H1 (cell line): ENCODE results near the gene MLF2. TPM values are rescaled to one million over a fixed set of nuclear protein-coding genes. Genes with fewer than 3 reads are reported as not detected.

Experiments used
- CTCF ChIA-PET: fragments of 300-600 bp; sonication (Branson Sonifier 250); formaldehyde crosslinking; loops from one replicate; lab custom pipeline; 2021; ENCODE audit not compliant: partially characterized antibody; lab: Charles Lee
- POLR2A ChIA-PET: fragments of 300-600 bp; sonication (Branson Sonifier 250); formaldehyde crosslinking; loops from one replicate; lab custom pipeline; 2021; ENCODE audit warnings: inconsistent platforms; ENCODE audit not compliant: partially characterized antibody; lab: Charles Lee
- DNase-seq, 2 experiments: peaks; one replicate each; pipeline versions ENCODE4 v3.0.0 to v3.0.0-alpha.2; 2010 to 2022; ENCODE audit warnings: low spot score in 2 of 2, low read depth in 1 of 2, mixed read lengths in 1 of 2
- FAIRE-seq: peaks from 2 replicates; lab custom pipeline; 2011; peaks lifted over from hg19 to GRCh38; lab: Jason Lieb, UNC
- H2AFZ ChIP-seq: 2 replicates; pipeline ENCODE4 v1.8.1; 2012; ENCODE audit warnings: low read length, inconsistent platforms
- H2AK5ac ChIP-seq: 2 replicates; pipeline ENCODE4 v1.6.1; 2013; ENCODE audit warnings: low read depth, low read length
- H2BK120ac ChIP-seq: replicated peaks from 2 replicates; pipeline ENCODE3; 2013; ENCODE audit warnings: low read depth, low read length, inconsistent platforms
- H2BK12ac ChIP-seq: 2 replicates; pipeline ENCODE4 v1.6.1; 2013; ENCODE audit warnings: low read depth, low read length
- H2BK15ac ChIP-seq: 2 replicates; pipeline ENCODE4 v1.6.1; 2013; ENCODE audit warnings: low read length
- H2BK20ac ChIP-seq: 2 replicates; pipeline ENCODE4 v1.6.1; 2013; ENCODE audit warnings: low read length
- H2BK5ac ChIP-seq: 2 replicates; pipeline ENCODE4 v1.6.1; 2013; ENCODE audit warnings: low read depth, low read length
- H3K14ac ChIP-seq: 2 replicates; pipeline ENCODE4 v1.6.1; 2013; ENCODE audit warnings: inconsistent platforms; ENCODE audit not compliant: insufficient read length
- H3K18ac ChIP-seq: 2 replicates; pipeline ENCODE4 v1.6.1; 2013; ENCODE audit warnings: low read length; ENCODE audit errors: extremely low read depth
- H3K23ac ChIP-seq: 2 replicates; pipeline ENCODE4 v1.6.1; 2013; ENCODE audit warnings: inconsistent platforms; ENCODE audit not compliant: insufficient read length
- H3K23me2 ChIP-seq: 2 replicates; pipeline ENCODE4 v1.6.1; 2013; ENCODE audit warnings: low read depth, low read length
- H3K27ac ChIP-seq: 2 replicates; pipeline ENCODE4 v1.6.1; 2011; ENCODE audit warnings: low read depth, low read length, inconsistent platforms
- H3K27me3 ChIP-seq, 4 experiments: replicated peaks in 1 of 4; 1 replicate in 1 of 4; 2 replicates in 3 of 4; pipeline versions ENCODE4 v1.6.1 to v1.8.1; 2011 to 2013; ENCODE audit warnings: low read length in 3 of 4, mild to moderate bottlenecking in 3 of 4, inconsistent platforms in 2 of 4, mixed read lengths in 2 of 4, moderate library complexity in 1 of 4; ENCODE audit not compliant: control insufficient read depth in 3 of 4, insufficient read depth in 3 of 4; ENCODE audit errors: extremely low read depth in 1 of 4
- H3K36me3 ChIP-seq, 4 experiments: 2 replicates each; pipeline versions ENCODE4 v1.6.1 to v1.8.1; 2011 to 2013; ENCODE audit warnings: mild to moderate bottlenecking in 4 of 4, low read length in 3 of 4, moderate library complexity in 2 of 4, control low read depth in 1 of 4, inconsistent platforms in 1 of 4; ENCODE audit not compliant: insufficient read depth in 4 of 4, control insufficient read depth in 2 of 4
- H3K4ac ChIP-seq: replicated peaks from 2 replicates; pipeline ENCODE3; 2013; ENCODE audit warnings: low read length, low read depth, mixed read lengths, inconsistent platforms; ENCODE audit not compliant: insufficient read length
- H3K4me1 ChIP-seq, 4 experiments: replicated peaks in 1 of 4; 1 replicate in 1 of 4; 2 replicates in 3 of 4; pipeline versions ENCODE4 v1.6.1 to v1.8.1; 2011 to 2013; ENCODE audit warnings: low read length in 3 of 4, inconsistent platforms in 2 of 4, mixed read lengths in 1 of 4; ENCODE audit not compliant: insufficient read depth in 4 of 4, control insufficient read depth in 3 of 4
- H3K4me2 ChIP-seq, 2 experiments: 2 replicates each; pipeline versions ENCODE4 v1.6.1 to v1.8.1; 2011 to 2013; ENCODE audit warnings: low read depth in 2 of 2, low read length in 2 of 2, control low read depth in 1 of 2, inconsistent platforms in 1 of 2, mild to moderate bottlenecking in 1 of 2; ENCODE audit not compliant: insufficient read depth in 1 of 2
- H3K4me3 ChIP-seq, 4 experiments: fragments of 200-600, 300-600 bp in 1 of 4; sonication (generic), shearing (Covaris generic), sonication (Bioruptor Twin) in 1 of 4; 2 replicates each; pipeline versions ENCODE4 v1.5.1 to v1.8.1; 2011 to 2016; ENCODE audit warnings: low read length in 4 of 4, low read depth in 3 of 4, control low read depth in 2 of 4, inconsistent platforms in 2 of 4, mild to moderate bottlenecking in 2 of 4, mixed read lengths in 1 of 4, moderate library complexity in 1 of 4; ENCODE audit not compliant: insufficient read depth in 2 of 4; ENCODE audit errors: extremely low read depth in 1 of 4
- H3K56ac ChIP-seq: replicated peaks from 2 replicates; pipeline ENCODE3; 2013; ENCODE audit warnings: low read depth, mild to moderate bottlenecking, mixed read lengths, low read length, inconsistent platforms; ENCODE audit not compliant: insufficient read length
- H3K79me1 ChIP-seq: 2 replicates; pipeline ENCODE4 v1.6.1; 2013; ENCODE audit warnings: low read depth, low read length, control low read depth
- H3K79me2 ChIP-seq, 2 experiments: 2 replicates each; pipeline versions ENCODE4 v1.6.1 to v1.8.1; 2012 to 2013; ENCODE audit warnings: low read length in 2 of 2, mild to moderate bottlenecking in 2 of 2, inconsistent platforms in 1 of 2; ENCODE audit not compliant: insufficient read depth in 2 of 2, control insufficient read depth in 1 of 2
- H3K9ac ChIP-seq, 4 experiments: replicated peaks in 1 of 4; 1 replicate in 1 of 4; 2 replicates in 3 of 4; pipeline versions ENCODE4 v1.6.1 to v1.8.1; 2011 to 2013; ENCODE audit warnings: low read depth in 3 of 4, low read length in 3 of 4, control low read depth in 2 of 4, mild to moderate bottlenecking in 2 of 4, moderate library complexity in 2 of 4, inconsistent platforms in 1 of 4; ENCODE audit errors: extremely low read depth in 1 of 4
- H3K9me3 ChIP-seq, 2 experiments: 2 replicates each; pipeline versions ENCODE4 v1.6.1 to v1.8.1; 2012 to 2013; ENCODE audit warnings: mild to moderate bottlenecking in 2 of 2, moderate library complexity in 2 of 2, control low read depth in 1 of 2, inconsistent platforms in 1 of 2, low read depth in 1 of 2, low read length in 1 of 2, mixed read lengths in 1 of 2; ENCODE audit not compliant: insufficient read depth in 2 of 2
- H4K20me1 ChIP-seq, 2 experiments: replicated peaks in 1 of 2; 2 replicates each; pipeline versions ENCODE3 to v1.8.1; 2011 to 2013; ENCODE audit warnings: inconsistent platforms in 2 of 2, low read length in 2 of 2, mild to moderate bottlenecking in 1 of 2; ENCODE audit not compliant: insufficient read depth in 2 of 2, control insufficient read depth in 1 of 2
- H4K5ac ChIP-seq: 2 replicates; pipeline ENCODE4 v1.6.1; 2013; ENCODE audit warnings: low read length, low read depth, mixed read lengths, inconsistent platforms; ENCODE audit not compliant: insufficient read length
- H4K8ac ChIP-seq: 2 replicates; pipeline ENCODE4 v1.8.0; 2013; ENCODE audit warnings: mild to moderate bottlenecking, moderate library complexity, low read length, inconsistent platforms; ENCODE audit not compliant: insufficient read depth; ENCODE audit errors: extremely low read depth
- H4K91ac ChIP-seq: replicated peaks from 2 replicates; pipeline ENCODE3; 2013; ENCODE audit warnings: low read length, mixed read lengths, inconsistent platforms; ENCODE audit not compliant: insufficient read length
- WGBS, 2 experiments: shearing (Covaris generic) in 1 of 2; methylation state at CpG; one replicate each; pipeline versions ENCODE4 v1.1.6 to v1.1.7; 2013 to 2015; ENCODE audit warnings: low lambda C conversion rate in 2 of 2, mixed read lengths in 2 of 2, inconsistent platforms in 1 of 2, low coverage in 1 of 2, missing lambda C conversion rate in 1 of 2; ENCODE audit not compliant: insufficient replicate concordance in 2 of 2, insufficient coverage in 1 of 2, insufficient read length in 1 of 2; ENCODE audit errors: extremely low coverage in 1 of 2, missing lambda C conversion rate in 1 of 2; 5-methylcytosine and 5-hydroxymethylcytosine counted together
- polyA plus RNA-seq, 7 experiments: library from polyadenylated mRNA; depleted of rRNA in 3 of 7; stranded (reverse) in 5 of 7; unstranded in 2 of 7; fragments of >200 nt in 5 of 7; fragments of 200-250 nt in 2 of 7; gene quantifications; 1 replicate in 5 of 7; 2 replicates in 1 of 7; 4 replicates in 1 of 7; pipeline versions ENCODE4 v1.2.1 to v1.2.3, GENCODE V29; 2011 to 2013; ENCODE audit warnings: missing spikeins in 2 of 7, mixed read lengths in 2 of 7
- total RNA-seq: library from RNA; stranded (reverse); fragmentation: NEBNext Ultra II Directional; extraction: Animal tissue kit (Norgen Biotek cat#: 25700); gene quantifications from 2 replicates; pipeline ENCODE4 v1.2.1, GENCODE V29; 2021

Gene MLF2
- total and polyA plus RNA-seq, 2 of the 8 experiments (the other 6 are each of a cell fraction or from before 2014, with no cell fraction given), result 229 to 401 TPM

DNA sequence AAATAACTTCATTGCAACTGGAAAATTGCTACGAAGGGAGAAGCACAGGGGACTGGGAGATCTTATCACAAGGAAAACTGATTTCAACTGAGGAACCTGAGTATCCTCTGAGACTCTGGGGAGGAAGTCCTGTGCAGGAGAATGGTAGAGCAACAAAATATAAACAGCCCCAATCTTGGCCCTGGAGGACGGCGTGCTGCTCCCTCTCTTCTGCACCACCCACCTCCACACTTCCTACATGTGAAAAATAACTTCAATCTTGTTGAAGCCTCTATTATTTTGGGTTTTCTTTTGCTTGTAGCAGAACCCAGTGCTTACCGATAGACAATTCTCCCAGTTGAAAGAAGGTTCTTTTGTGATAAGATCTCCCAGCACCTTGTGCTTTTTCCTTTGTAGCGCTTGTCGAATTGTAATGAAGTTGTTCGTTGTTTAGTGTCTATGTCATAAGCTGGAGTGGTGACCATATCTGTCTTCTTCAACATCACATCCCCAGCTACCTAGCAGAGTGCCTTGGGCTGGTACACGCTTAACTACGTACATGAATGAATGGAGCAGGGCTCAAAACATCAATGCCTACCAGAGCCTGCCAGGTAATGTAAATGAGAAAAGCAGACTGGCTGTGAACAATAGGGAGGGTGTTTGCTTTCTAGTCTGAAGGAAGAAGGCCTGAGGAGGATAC lies 33.6 kb upstream of the MLF2 start:
- Histone ChIP-seq H3K56ac (no peak overlapping the region), H4K91ac (no peak overlapping the region), H3K4me1 (peaks cover 4 to 10% (median 6%) of the 10 kb centered on the region in 4 experiments; a peak in 6 of 7 replicates), H3K79me1 (no peaks in the 10 kb centered on the region), H3K79me2 (no peaks in the 10 kb centered on the region), H4K20me1 (no peaks in the 10 kb centered on the region), H2BK12ac (no peak overlapping the region; the same call in 1 of the 2 replicates), H3K4me3 (no peak overlapping the region), H2BK5ac (0 out of 2 replicates have a peak overlapping the region, but pooled peaks have one; percentile 13), H3K14ac (no peak overlapping the region), H3K4me2 (peak overlapping the region; percentile 4 to 6; a peak in 3 of 4 replicates), H3K4ac (no peak overlapping the region), H2AFZ (peak overlapping the region; percentile 31), H3K23ac (no peak overlapping the region), H3K23me2 (no peaks in the 10 kb centered on the region), H3K18ac (no peak overlapping the region; the same call in 1 of the 2 replicates), H4K5ac (no peak overlapping the region), H2BK15ac (peak overlapping the region; percentile 62; the same call in 1 of the 2 replicates), H3K27me3 (no peaks in the 10 kb centered on the region), H3K27ac (no peak overlapping the region), H3K9me3 (no peaks in the 10 kb centered on the region), H3K9ac (no peak overlapping the region), H4K8ac (no peak overlapping the region), H3K36me3 (no peaks in the 10 kb centered on the region), H2AK5ac (no peak overlapping the region), H2BK20ac (peak overlapping the region; percentile 6; the same call in 1 of the 2 replicates), H2BK120ac (no peak overlapping the region)
- WGBS, 2 experiments, result 65% methylated on average over 9 of the region's 9 CpGs; no CpG with 5 or more reads in 1 of the 2 experiments
- DNase-seq (no peak), FAIRE-seq (no peak)
- ChIA-PET CTCF (interaction anchor here (0.5 to 29.6 kb wide), 6 partner anchors 9 to 1162 kb away, joined by 3 to 532 read pairs (median 3); partner anchors contain the start of genes C1RL, GNB3, GPR162 and MLF2), POLR2A (interaction anchor here (0.6 to 1.7 kb wide), 6 partner anchors 8 to 283 kb away, joined by 3 to 5 read pairs (median 3); partner anchors contain the start of gene GPR162)
